ENCODE data around the gene SERINC3.

- TF ChIP-seq CTCF (IDR thresholded peaks at IDR 0.05) (no peak), POLR2AphosphoS5 (IDR thresholded peaks at IDR 0.05) (no peak), EP300 (IDR thresholded peaks at IDR 0.05) (no peak)
Observed at GRCh38 chr20:44532981-44533331, 11.1 kb upstream of the SERINC3 start.

All from gastroesophageal sphincter (tissue), 3 donors.